PFSK-1 (cell line): Measurements from ENCODE around the gene CD72.

Experiments
- FOXP2 ChIP-seq: optimal IDR thresholded peaks from 2 replicates; pipeline ENCODE3; 2011; ENCODE audit warnings: borderline replicate concordance, control low read depth, inconsistent platforms; ENCODE audit not compliant: insufficient read depth; ENCODE audit errors: extremely low read length, extremely low read depth
- POLR2AphosphoS5 ChIP-seq: IDR thresholded peaks from 2 replicates; pipeline ENCODE4 v1.6.1; 2012; ENCODE audit warnings: low read depth, mild to moderate bottlenecking, control low read depth, low read length, moderate library complexity
- REST ChIP-seq, 2 experiments: IDR thresholded peaks; 2 replicates each; pipeline versions ENCODE4 v1.6.1 to v1.8.0; 2011 to 2012; ENCODE audit warnings: low read depth in 2 of 2, low read length in 2 of 2, control low read depth in 1 of 2, inconsistent platforms in 1 of 2, mild to moderate bottlenecking in 1 of 2, moderate library complexity in 1 of 2; ENCODE audit not compliant: insufficient read depth in 1 of 2
- SIN3A ChIP-seq: IDR thresholded peaks from 2 replicates; pipeline ENCODE4 v1.6.1; 2012; ENCODE audit warnings: mild to moderate bottlenecking, low read length, moderate library complexity, borderline replicate concordance; ENCODE audit not compliant: insufficient read depth
- TAF1 ChIP-seq: IDR thresholded peaks from 2 replicates; pipeline ENCODE4 v1.6.1; 2012; ENCODE audit warnings: low read length, control low read depth, borderline replicate concordance; ENCODE audit not compliant: insufficient read depth

The CD72 gene

DNA sequence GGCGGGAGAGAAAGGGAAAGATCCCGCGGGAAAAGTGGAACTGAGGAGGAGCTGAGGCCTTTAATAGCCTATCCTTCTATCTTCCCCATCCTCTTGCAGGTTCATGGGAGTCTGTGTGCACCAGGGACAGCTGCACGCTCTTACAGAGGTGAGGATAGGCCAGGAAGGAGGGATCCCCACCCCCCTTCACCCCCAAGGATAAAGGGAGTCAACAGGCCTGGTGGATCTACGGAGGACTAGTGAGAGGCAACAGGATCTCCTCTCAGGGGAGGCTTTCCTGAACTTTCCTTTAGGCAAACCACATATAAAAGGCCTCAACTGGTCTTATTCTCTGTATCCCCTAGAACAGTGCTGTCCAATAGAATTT lies 12.1 kb downstream of the CD72 start:
- TF ChIP-seq SIN3A: no peak
- no peak for TF ChIP-seq TAF1
- no peak for TF ChIP-seq FOXP2
- TF ChIP-seq REST (IDR thresholded peaks at IDR 0.05; ENCODE audit: insufficient read depth in 1 of 2, low read depth in 2 of 2, low read length in 2 of 2): no peak
- no peak for TF ChIP-seq POLR2AphosphoS5

- no peak for TF ChIP-seq FOXP2
- no peak for TF ChIP-seq SIN3A
- no peak for TF ChIP-seq TAF1
- no peak for TF ChIP-seq POLR2AphosphoS5
- TF ChIP-seq REST (IDR thresholded peaks at IDR 0.05; ENCODE audit: insufficient read depth in 1 of 2, low read depth in 2 of 2, low read length in 2 of 2): no peak
Measured at GRCh38 chr9:35605351-35606137, 12.7 kb downstream of the CD72 start.

DNA sequence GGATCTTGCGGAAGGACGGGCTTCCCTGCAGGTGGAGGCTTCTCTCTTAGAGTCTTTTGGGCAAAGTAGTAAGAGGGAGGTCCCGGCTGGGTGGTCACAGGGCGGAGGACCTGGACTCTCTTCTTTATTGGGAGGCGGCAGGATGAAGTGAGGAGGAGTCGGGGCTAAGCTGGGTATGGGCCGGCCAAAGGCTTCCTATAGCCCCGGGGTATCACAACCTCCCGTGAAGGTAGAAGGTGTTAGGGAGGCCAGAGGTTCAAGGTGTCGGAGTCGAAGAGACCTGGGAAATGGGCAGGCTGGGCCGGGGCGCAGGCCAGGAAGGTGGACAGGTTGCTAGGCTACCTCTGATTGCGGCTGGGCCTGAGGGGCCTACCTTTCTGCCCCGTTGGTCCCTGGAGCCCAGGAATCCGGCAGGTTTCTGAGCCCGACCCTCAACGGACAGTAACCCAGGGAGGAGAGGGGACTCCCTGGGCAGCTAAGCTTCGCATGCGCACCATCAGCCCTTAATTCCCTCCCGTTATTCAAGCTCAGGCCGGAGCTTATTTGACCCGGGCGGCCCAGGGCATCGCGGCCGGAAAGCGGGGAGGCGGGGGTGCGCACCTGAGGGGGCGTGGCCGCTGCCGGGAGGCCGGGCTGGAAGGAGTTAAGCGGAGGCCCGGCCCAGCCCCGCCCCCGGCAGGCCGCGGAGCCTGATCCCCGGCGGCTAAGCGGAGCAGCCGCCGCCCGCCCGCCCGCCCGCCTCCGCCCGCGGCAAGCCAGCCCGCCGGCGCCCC lies 13.4 kb downstream of the CD72 start, which contains the start of gene TESK1:
TESK1 (plus strand) TSS at position 685 of the 773 bp plus-strand sequence. CDS start 358 bp downstream, outside the sequence.
- TF ChIP-seq POLR2AphosphoS5 (no peak), REST (IDR thresholded peaks at IDR 0.05; ENCODE audit: insufficient read depth in 1 of 2, low read depth in 2 of 2, low read length in 2 of 2) (no peak), TAF1 (no peak), SIN3A (no peak)

- TF ChIP-seq REST (IDR thresholded peaks at IDR 0.05; ENCODE audit: insufficient read depth in 1 of 2, low read depth in 2 of 2, low read length in 2 of 2) (no peak), TAF1 (peak; percentile 60; the same call in 1 of the 2 replicates), FOXP2 (peak; percentile 77), SIN3A (no peak), POLR2AphosphoS5 (peak; percentile 62; the same call in 1 of the 2 replicates)
Measured at GRCh38 chr9:35603986-35604577, 14.1 kb downstream of the CD72 start.
